ENCODE results near the gene ALDH8A1. TPM values are rescaled to one million over a fixed set of nuclear protein-coding genes. Genes with fewer than 3 reads are reported as not detected.

Gene ALDH8A1
- total RNA-seq, 1 experiment from 2014 or later, result 0.68 TPM

DNA sequence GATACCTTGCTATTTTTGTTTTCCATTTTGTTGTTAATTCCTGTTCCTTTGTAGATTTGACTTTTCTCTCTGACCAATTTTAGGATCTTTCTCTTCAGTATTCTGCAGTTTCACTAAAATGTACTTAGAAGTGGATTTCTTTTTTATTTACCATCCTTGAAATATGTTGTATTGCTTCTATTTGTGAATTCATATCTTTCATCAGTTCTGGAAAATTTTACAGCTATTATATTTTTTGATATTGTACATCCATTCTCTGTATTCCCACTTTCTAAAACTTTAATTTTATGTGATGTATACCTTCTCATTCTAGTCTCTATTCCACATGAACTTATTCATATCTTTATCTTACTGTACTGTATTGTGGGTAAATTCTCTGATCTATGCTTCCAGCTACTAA, 9.7 kb upstream of the ALDH8A1 start:
- Mint-ChIP-seq H3K36me3 (ENCODE audit: insufficient read depth, unreplicated experiment) (peaks cover 4% of the 10 kb centered on the region), H3K4me1 (ENCODE audit: low read depth, unreplicated experiment) (peaks cover 8% of the 10 kb centered on the region), H3K4me3 (ENCODE audit: low read depth, unreplicated experiment) (no peak overlapping the region), H3K27ac (ENCODE audit: unreplicated experiment) (no peak overlapping the region), H3K27me3 (ENCODE audit: unreplicated experiment) (no peaks in the 10 kb centered on the region), H3K9me3 (ENCODE audit: low read depth, unreplicated experiment) (no peaks in the 10 kb centered on the region)
- TF ChIP-seq, protein P1, sequence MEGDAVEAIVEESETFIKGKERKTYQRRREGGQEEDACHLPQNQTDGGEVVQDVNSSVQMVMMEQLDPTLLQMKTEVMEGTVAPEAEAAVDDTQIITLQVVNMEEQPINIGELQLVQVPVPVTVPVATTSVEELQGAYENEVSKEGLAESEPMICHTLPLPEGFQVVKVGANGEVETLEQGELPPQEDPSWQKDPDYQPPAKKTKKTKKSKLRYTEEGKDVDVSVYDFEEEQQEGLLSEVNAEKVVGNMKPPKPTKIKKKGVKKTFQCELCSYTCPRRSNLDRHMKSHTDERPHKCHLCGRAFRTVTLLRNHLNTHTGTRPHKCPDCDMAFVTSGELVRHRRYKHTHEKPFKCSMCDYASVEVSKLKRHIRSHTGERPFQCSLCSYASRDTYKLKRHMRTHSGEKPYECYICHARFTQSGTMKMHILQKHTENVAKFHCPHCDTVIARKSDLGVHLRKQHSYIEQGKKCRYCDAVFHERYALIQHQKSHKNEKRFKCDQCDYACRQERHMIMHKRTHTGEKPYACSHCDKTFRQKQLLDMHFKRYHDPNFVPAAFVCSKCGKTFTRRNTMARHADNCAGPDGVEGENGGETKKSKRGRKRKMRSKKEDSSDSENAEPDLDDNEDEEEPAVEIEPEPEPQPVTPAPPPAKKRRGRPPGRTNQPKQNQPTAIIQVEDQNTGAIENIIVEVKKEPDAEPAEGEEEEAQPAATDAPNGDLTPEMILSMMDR (IDR thresholded peaks at IDR 0.05; ENCODE audit: unreplicated experiment), result no peak
- intact Hi-C loops (cut with micrococcal nuclease; ENCODE audit: unreplicated experiment), result no loop called here
- BruUV-seq (replicated peaks), result no TSS peak
- CTCF ChIA-PET, result no interaction called here
- no peak for DNase-seq

DNA sequence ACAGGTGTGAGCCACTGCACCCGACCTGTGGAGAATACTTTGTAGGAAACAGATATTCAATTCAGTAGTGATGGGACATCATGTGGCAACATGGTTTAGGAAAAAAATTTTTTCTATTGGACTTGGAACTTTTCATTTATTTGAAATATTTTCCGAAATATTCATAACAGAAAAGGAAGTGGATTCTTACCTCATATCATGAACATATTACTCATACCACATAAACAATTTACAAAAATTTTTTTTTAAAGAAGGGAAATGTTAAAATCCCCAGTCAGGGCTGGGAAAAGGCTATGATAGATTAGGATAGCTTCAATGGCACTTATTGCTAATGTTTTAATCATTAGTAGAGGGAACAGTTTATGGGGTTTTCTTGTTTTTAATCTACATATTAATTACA, 6.8 kb upstream of the ALDH8A1 start:
- DNase-seq, result no peak
- peaks cover 4% of the 10 kb centered on the region for H3K36me3 Mint-ChIP-seq (ENCODE audit: insufficient read depth, unreplicated experiment)
- CTCF ChIA-PET, result no interaction called here
- H3K27me3 Mint-ChIP-seq (ENCODE audit: unreplicated experiment), result no peaks in the 10 kb centered on the region
- H3K27ac Mint-ChIP-seq (ENCODE audit: unreplicated experiment), result no peak overlapping the region
- peaks cover 9% of the 10 kb centered on the region for H3K4me1 Mint-ChIP-seq (ENCODE audit: low read depth, unreplicated experiment)
- no peaks in the 10 kb centered on the region for H3K9me3 Mint-ChIP-seq (ENCODE audit: low read depth, unreplicated experiment)
- intact Hi-C loops (cut with micrococcal nuclease; ENCODE audit: unreplicated experiment), result no loop called here
- TF ChIP-seq, protein P1 (IDR thresholded peaks at IDR 0.05; ENCODE audit: unreplicated experiment), result no peak
- H3K4me3 Mint-ChIP-seq (ENCODE audit: low read depth, unreplicated experiment), result no peak overlapping the region
- no TSS peak for BruUV-seq (replicated peaks)

DNA sequence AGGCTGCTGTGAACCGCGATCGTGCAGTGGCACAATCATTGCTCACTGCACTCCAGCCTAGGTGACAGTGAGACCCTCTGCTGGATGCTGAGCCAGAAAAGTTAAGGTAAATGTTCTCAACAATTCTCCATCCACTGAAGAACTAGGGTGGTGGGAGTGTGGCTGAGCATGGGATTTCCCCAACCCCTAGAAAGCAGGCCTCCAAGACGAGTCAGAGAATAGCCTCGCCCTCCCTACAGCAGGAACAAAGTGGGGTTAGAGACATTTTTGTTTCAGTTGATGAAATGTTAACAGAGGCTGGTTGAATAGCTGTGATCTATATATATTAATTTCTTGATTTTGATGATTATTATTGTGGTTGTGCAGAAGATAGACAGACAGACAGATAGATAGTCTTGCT, 6.1 kb upstream of the ALDH8A1 start:
- H3K4me3 Mint-ChIP-seq (ENCODE audit: low read depth, unreplicated experiment), result no peak overlapping the region
- DNase-seq, result no peak
- H3K36me3 Mint-ChIP-seq (ENCODE audit: insufficient read depth, unreplicated experiment), result no peaks in the 10 kb centered on the region
- peaks cover 9% of the 10 kb centered on the region for H3K4me1 Mint-ChIP-seq (ENCODE audit: low read depth, unreplicated experiment)
- TF ChIP-seq, protein P1 (IDR thresholded peaks at IDR 0.05; ENCODE audit: unreplicated experiment), result no peak
- CTCF ChIA-PET, result no interaction called here
- H3K27me3 Mint-ChIP-seq (ENCODE audit: unreplicated experiment), result no peaks in the 10 kb centered on the region
- H3K9me3 Mint-ChIP-seq (ENCODE audit: low read depth, unreplicated experiment), result no peaks in the 10 kb centered on the region
- intact Hi-C loops (cut with micrococcal nuclease; ENCODE audit: unreplicated experiment), result no loop called here
- BruUV-seq (replicated peaks), result no TSS peak
- H3K27ac Mint-ChIP-seq (ENCODE audit: unreplicated experiment), result no peak overlapping the region

DNA sequence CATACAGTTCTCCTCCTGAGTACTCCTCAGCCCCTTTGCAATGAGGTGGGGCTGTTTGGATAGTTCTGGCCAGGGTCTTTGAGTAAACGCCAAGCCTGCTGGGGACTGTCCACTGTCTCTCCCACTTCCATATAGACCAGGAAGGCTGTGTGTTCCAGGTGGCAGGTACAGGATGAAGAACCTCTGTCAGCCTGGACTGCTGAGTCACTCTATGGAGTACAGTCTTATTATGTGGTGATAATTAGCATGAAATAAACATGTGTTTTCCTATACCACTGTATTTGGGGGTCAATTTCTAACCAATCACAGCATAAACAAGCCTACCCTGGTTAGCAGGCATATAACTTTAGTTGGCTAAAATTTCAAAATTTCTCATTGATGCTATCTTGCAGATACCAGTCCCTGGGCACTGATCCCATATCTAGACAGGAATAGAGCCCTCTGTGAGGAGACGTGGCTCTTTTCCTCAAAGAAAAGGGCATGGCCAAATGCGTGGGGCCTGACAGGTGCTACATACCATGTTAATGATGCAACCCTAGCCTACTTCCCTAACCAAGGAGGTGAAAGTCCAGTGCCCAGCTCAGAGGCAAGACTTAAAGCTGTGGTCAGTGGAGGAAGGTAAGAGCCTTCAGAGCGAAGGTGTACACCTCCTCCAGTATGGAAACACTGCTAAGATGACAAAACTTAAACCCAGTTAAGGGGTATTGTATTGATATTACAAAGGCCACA, 4.5 kb upstream of the ALDH8A1 start:
- Mint-ChIP-seq H3K4me1 (ENCODE audit: low read depth, unreplicated experiment) (peaks cover 9% of the 10 kb centered on the region), H3K36me3 (ENCODE audit: insufficient read depth, unreplicated experiment) (no peaks in the 10 kb centered on the region), H3K27ac (ENCODE audit: unreplicated experiment) (no peak overlapping the region), H3K27me3 (ENCODE audit: unreplicated experiment) (no peaks in the 10 kb centered on the region), H3K9me3 (ENCODE audit: low read depth, unreplicated experiment) (no peaks in the 10 kb centered on the region), H3K4me3 (ENCODE audit: low read depth, unreplicated experiment) (no peak overlapping the region)
- CTCF ChIA-PET, result no interaction called here
- DNase-seq, result peak; percentile 32
- TF ChIP-seq, protein P1 (IDR thresholded peaks at IDR 0.05; ENCODE audit: unreplicated experiment), result no peak
- intact Hi-C loops (cut with micrococcal nuclease; ENCODE audit: unreplicated experiment), result no loop called here
- no TSS peak for BruUV-seq (replicated peaks)

Data from Calu3 (cell line).